B cell (primary cell): ENCODE measurements around the gene AGR2. TPM values are rescaled to one million over a fixed set of nuclear protein-coding genes. Genes with fewer than 3 reads are reported as not detected.

Experiments used
- ATAC-seq: fragments of 200-7000 bp; cut with Tn5 transposase; one replicate; pipeline ENCODE4 v1.10.0; 2021; ENCODE audit warnings: low read depth, mild to moderate bottlenecking, moderate number of reproducible peaks, moderate library complexity
- CTCF ChIA-PET: fragments of 350-600 bp; sonication (Branson Sonifier 250); formaldehyde crosslinking; loops from one replicate; lab custom pipeline; 2021; ENCODE audit warnings: antibody characterized with exemption, inconsistent platforms; lab: Charles Lee
- POLR2A ChIA-PET: fragments of 350-600 bp; sonication (Branson Sonifier 250); formaldehyde crosslinking; loops from one replicate; lab custom pipeline; 2021; ENCODE audit warnings: antibody characterized with exemption; lab: Charles Lee
- DNase-seq: peaks from one replicate; pipeline ENCODE4 v3.0.0; 2013
- H2AFZ ChIP-seq: 2 replicates; pipeline ENCODE4 v1.6.1; 2012; ENCODE audit warnings: mild to moderate bottlenecking, low read depth, low read length; ENCODE audit not compliant: insufficient read depth, poor library complexity, severe bottlenecking
- H3K27ac ChIP-seq, 2 donors: 1 replicate in 1 of 2; 2 replicates in 1 of 2; pipeline ENCODE4 v1.5.1; 2012 to 2013; ENCODE audit warnings: low read length in 2 of 2, mild to moderate bottlenecking in 2 of 2, moderate library complexity in 1 of 2
- H3K27me3 ChIP-seq, 4 experiments: fragments of 200-600 bp in 1 of 4; sonication (generic) in 1 of 4; replicated peaks in 1 of 4; 1 replicate in 2 of 4; 2 replicates in 2 of 4; pipeline versions ENCODE4 v1.6.1 to v1.7.0; 2013 to 2016; ENCODE audit warnings: low read length in 3 of 4, mild to moderate bottlenecking in 2 of 4, mixed read lengths in 1 of 4, moderate library complexity in 1 of 4; ENCODE audit not compliant: insufficient read depth in 4 of 4, control insufficient read depth in 3 of 4; ENCODE audit errors: control extremely low read depth in 1 of 4
- H3K36me3 ChIP-seq, 2 experiments: replicated peaks in 1 of 2; 1 replicate in 1 of 2; 2 replicates in 1 of 2; pipeline versions ENCODE4 v1.6.1 to v1.7.1; 2013; ENCODE audit warnings: low read length in 1 of 2; ENCODE audit not compliant: insufficient read depth in 2 of 2, control insufficient read depth in 1 of 2; ENCODE audit errors: control extremely low read depth in 1 of 2, extremely low read depth in 1 of 2
- H3K4me1 ChIP-seq, 2 donors: fragments of 200-600 bp in 1 of 2; sonication (generic) in 1 of 2; 1 replicate in 1 of 2; 2 replicates in 1 of 2; pipeline versions ENCODE4 v1.5.1 to v1.6.1; 2013 to 2017; ENCODE audit warnings: low read length in 2 of 2; ENCODE audit not compliant: control insufficient read depth in 2 of 2, insufficient read depth in 2 of 2
- H3K4me2 ChIP-seq: replicated peaks from 2 replicates; pipeline ENCODE3; 2012; ENCODE audit warnings: mild to moderate bottlenecking, low read depth, low read length; ENCODE audit not compliant: poor library complexity, severe bottlenecking
- H3K4me3 ChIP-seq, 5 experiments: fragments of 200-600 bp in 1 of 5; sonication (generic) in 1 of 5; 1 replicate in 3 of 5; 2 replicates in 2 of 5; pipeline versions ENCODE4 v1.5.1 to v1.7.0; 2011 to 2016; ENCODE audit warnings: low read length in 4 of 5, mild to moderate bottlenecking in 4 of 5, low read depth in 2 of 5, control low read depth in 1 of 5, moderate library complexity in 1 of 5; ENCODE audit not compliant: insufficient read depth in 1 of 5; ENCODE audit errors: control extremely low read depth in 1 of 5, extremely low read depth in 1 of 5
- H3K79me2 ChIP-seq: fragments of 200-600 bp; sonication (generic); one replicate; pipeline ENCODE4 v1.6.0; 2016; ENCODE audit warnings: low read length; ENCODE audit not compliant: control insufficient read depth, insufficient read depth
- H3K9ac ChIP-seq: fragments of 200-600 bp; sonication (generic); 2 replicates; pipeline ENCODE4 v1.6.1; 2017; ENCODE audit warnings: mild to moderate bottlenecking, low read length, moderate library complexity
- H3K9me3 ChIP-seq, 3 donors: one replicate each; pipeline versions ENCODE4 v1.6.1 to v1.7.1; 2013; ENCODE audit warnings: low read length in 2 of 3; ENCODE audit not compliant: control insufficient read depth in 2 of 3, insufficient read depth in 1 of 3; ENCODE audit errors: control extremely low read depth in 1 of 3
- H4K20me1 ChIP-seq: 2 replicates; pipeline ENCODE4 v1.6.0; 2012; ENCODE audit warnings: mild to moderate bottlenecking, low read length; ENCODE audit not compliant: insufficient read depth, control insufficient read depth, poor library complexity, severe bottlenecking
- H3K27ac Mint-ChIP-seq: one replicate; pipeline ENCODE4 v1.8.0; 2021; ENCODE audit warnings: mixed read lengths
- H3K27me3 Mint-ChIP-seq: one replicate; pipeline ENCODE4 v1.8.0; 2021; ENCODE audit warnings: mixed read lengths
- H3K4me1 Mint-ChIP-seq: one replicate; pipeline ENCODE4 v1.8.0; 2021; ENCODE audit warnings: mixed read lengths
- H3K4me3 Mint-ChIP-seq: one replicate; pipeline ENCODE4 v1.8.0; 2021; ENCODE audit warnings: mixed read lengths
- H3K9me3 Mint-ChIP-seq: one replicate; pipeline ENCODE4 v1.8.0; 2022; ENCODE audit warnings: mixed read lengths; ENCODE audit not compliant: insufficient read depth
- CTCF ChIP-seq: fragments of 200-600 bp; IDR thresholded peaks from one replicate; pipeline ENCODE4 v1.8.0; 2022; ENCODE audit warnings: antibody characterized with exemption, mild to moderate bottlenecking
- EZH2 ChIP-seq: IDR thresholded peaks from 2 replicates; pipeline ENCODE4 v1.6.1; 2012; ENCODE audit warnings: borderline replicate concordance, low read depth, mild to moderate bottlenecking, moderate library complexity, low read length; ENCODE audit not compliant: insufficient read depth, poor library complexity, severe bottlenecking
- WGBS: methylation state at CpG from one replicate; pipeline ENCODE4 v1.1.5; 2013; ENCODE audit warnings: missing lambda C conversion rate; ENCODE audit not compliant: insufficient coverage; 5-methylcytosine and 5-hydroxymethylcytosine counted together
- intact Hi-C: fragments of 100-400 bp; cut with micrococcal nuclease; formaldehyde crosslinking; loops from one replicate; pipeline ENCODE4 v1.10.0; 2022
- polyA plus RNA-seq: library from polyadenylated mRNA; depleted of rRNA; stranded (reverse); fragments of >200 nt; gene quantifications from 2 replicates; pipeline ENCODE4 v1.2.3, GENCODE V29; 2012
- total RNA-seq, 2 donors: library from RNA; stranded (reverse); fragments of 120-200 nt in 1 of 2; gene quantifications; 1 replicate in 1 of 2; 2 replicates in 1 of 2; pipeline versions ENCODE4 v1.2.3 to v1.2.4, GENCODE V29; 2013 to 2022

AGR2 gene
- total and polyA plus RNA-seq, 2 donors (not counting 1 experiment from before 2014, with no cell fraction given) = not detected

DNA sequence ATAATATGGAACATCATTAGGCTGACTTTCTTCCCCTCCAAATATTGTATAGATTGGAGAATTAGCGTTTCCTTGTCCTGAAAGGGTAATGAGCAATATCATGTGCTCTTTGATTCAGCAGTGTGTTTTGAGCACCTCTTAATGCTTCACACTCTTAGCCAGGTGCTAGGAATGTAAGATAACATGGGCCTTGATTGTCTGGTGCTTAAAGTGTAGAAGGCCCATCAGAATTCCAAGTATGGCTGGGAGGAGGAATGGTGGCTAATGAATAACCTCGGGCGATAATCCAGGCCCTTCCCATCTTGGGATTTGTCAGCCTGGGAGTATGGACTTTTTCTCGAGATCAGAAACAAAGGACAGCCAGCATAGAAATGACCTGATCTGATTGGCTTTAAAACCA is 42.6 kb downstream of the AGR2 start:
- no peaks in the 10 kb centered on the region for H3K27me3 ChIP-seq
- no peak for DNase-seq
- H3K79me2 ChIP-seq = peaks cover 92% of the 10 kb centered on the region
- H3K9me3 ChIP-seq = no peaks in the 10 kb centered on the region
- 100% methylated on average over 2 of the region's 4 CpGs for WGBS
- no peak overlapping the region for H3K4me3 ChIP-seq
- H3K9ac ChIP-seq = no peak overlapping the region
- Mint-ChIP-seq H3K4me1 (peaks cover 83% of the 10 kb centered on the region), H3K9me3 (peaks cover 4% of the 10 kb centered on the region), H3K27me3 (no peaks in the 10 kb centered on the region), H3K4me3 (no peak overlapping the region), H3K27ac (peak overlapping the region; percentile 57)
- ChIA-PET POLR2A (no interaction called here), CTCF (no interaction called here)
- peaks cover 0 to 13% of the 10 kb centered on the region in 2 experiments for H3K36me3 ChIP-seq
- no peak for ATAC-seq
- H3K4me2 ChIP-seq = no peak overlapping the region
- TF ChIP-seq CTCF (no peak), EZH2 (no peak)
- H3K4me1 ChIP-seq = peaks cover 58 to 87% of the 10 kb centered on the region in 2 donors
- H2AFZ ChIP-seq = no peak overlapping the region
- peak overlapping the region; percentile 15 to 87 for H3K27ac ChIP-seq
- intact Hi-C loops = no loop called here
- peaks cover 53% of the 10 kb centered on the region for H4K20me1 ChIP-seq

GRCh38 chr7:16759840-16760239 is 45.0 kb downstream of the AGR2 start:
- DNase-seq (no peak), ATAC-seq (no peak)
- peak overlapping the region; percentile 76 for H3K4me2 ChIP-seq
- no CpG with 5 or more reads among the region's 1 CpG for WGBS
- H3K9me3 ChIP-seq = no peaks in the 10 kb centered on the region
- no peaks in the 10 kb centered on the region for H3K27me3 ChIP-seq
- POLR2A ChIA-PET = no interaction called here
- peak overlapping the region; percentile 69 to 87 for H3K27ac ChIP-seq
- intact Hi-C loops = loop anchor here (2.0 to 10.0 kb wide), 4 partner anchors 19 to 1745 kb away; no protein-coding TSS in a partner anchor
- peaks cover 76% of the 10 kb centered on the region for H3K79me2 ChIP-seq
- TF ChIP-seq EZH2 (no peak), CTCF (no peak)
- H3K4me3 Mint-ChIP-seq = peak overlapping the region; percentile 61
- H3K9ac ChIP-seq = peak overlapping the region; percentile 59
- H3K36me3 ChIP-seq = peaks cover 0 to 13% of the 10 kb centered on the region in 2 experiments
- H3K4me1 ChIP-seq = peaks cover 64 to 81% of the 10 kb centered on the region in 2 donors
- H2AFZ ChIP-seq = peak overlapping the region; percentile 27
- H3K9me3 Mint-ChIP-seq = peaks cover 4% of the 10 kb centered on the region
- H4K20me1 ChIP-seq = peaks cover 36% of the 10 kb centered on the region
- peak overlapping the region in 4 of 5 experiments; percentile 37 to 66 (median 50) for H3K4me3 ChIP-seq
- peaks cover 84% of the 10 kb centered on the region for H3K4me1 Mint-ChIP-seq
- H3K27ac Mint-ChIP-seq = peak overlapping the region; percentile 90
- CTCF ChIA-PET = interaction anchor here (2.3 kb wide), 1 partner anchor 41 kb away, joined by 9 read pairs; no protein-coding TSS in a partner anchor
- H3K27me3 Mint-ChIP-seq = no peaks in the 10 kb centered on the region
